GM21723 (cell line): ENCODE results near the gene URI1.

Source experiments
- ATAC-seq: cut with Tn5 transposase; IDR thresholded peaks from one replicate; pipeline ENCODE4 v1.9.1; 2021; ENCODE audit warnings: mild to moderate bottlenecking, moderate library complexity; ENCODE audit not compliant: unreplicated experiment

The URI1 gene

GRCh38 chr19:30052122-30053075 is 110.4 kb downstream of the URI1 start:
- ATAC-seq: no peak

GRCh38 chr19:30053558-30053957 is 111.5 kb downstream of the URI1 start:
- no peak for ATAC-seq

GRCh38 chr19:30054210-30054609 is 112.2 kb downstream of the URI1 start:
- ATAC-seq: no peak

GRCh38 chr19:30056580-30056979 is 114.5 kb downstream of the URI1 start:
- ATAC-seq: no peak

- ATAC-seq: no peak
These were observed 117.9 kb downstream of the URI1 start for GRCh38 chr19:30059741-30060457.

GRCh38 chr19:30060531-30061222 is 118.6 kb downstream of the URI1 start:
- no peak for ATAC-seq

GRCh38 chr19:30061223-30062064 is 119.4 kb downstream of the URI1 start:
- ATAC-seq: no peak

- no peak for ATAC-seq
These were observed 120.2 kb downstream of the URI1 start for GRCh38 chr19:30062065-30062906.

- no peak for ATAC-seq
These were observed 121.0 kb downstream of the URI1 start for GRCh38 chr19:30062907-30063649.

GRCh38 chr19:30063650-30064347 is 121.8 kb downstream of the URI1 start:
- no peak for ATAC-seq

- ATAC-seq: no peak
These were observed 122.3 kb downstream of the URI1 start for GRCh38 chr19:30064348-30064699.

GRCh38 chr19:30064771-30065494 is 122.9 kb downstream of the URI1 start:
- ATAC-seq: no peak

- ATAC-seq: no peak
These were observed 123.9 kb downstream of the URI1 start for GRCh38 chr19:30065680-30066606.
